Subcutaneous abdominal adipose tissue (tissue), 5 donors: ENCODE results near the gene CDH3.

Experiments
- H3K27ac ChIP-seq: one replicate; pipeline ENCODE4 v1.7.0; 2013; ENCODE audit warnings: low read depth, mild to moderate bottlenecking, inconsistent platforms, low read length, moderate library complexity
- H3K27me3 ChIP-seq, 5 donors: one replicate each; pipeline ENCODE4 v1.7.0; 2013; ENCODE audit warnings: low read length in 5 of 5, inconsistent platforms in 1 of 5; ENCODE audit not compliant: control insufficient read depth in 5 of 5, insufficient read depth in 4 of 5
- H3K36me3 ChIP-seq, 5 donors: one replicate each; pipeline ENCODE4 v1.7.0; 2013; ENCODE audit warnings: low read length in 5 of 5; ENCODE audit not compliant: control insufficient read depth in 5 of 5, insufficient read depth in 5 of 5
- H3K4me1 ChIP-seq, 5 donors: one replicate each; pipeline ENCODE4 v1.7.0; 2013; ENCODE audit warnings: low read length in 5 of 5, mild to moderate bottlenecking in 3 of 5, moderate library complexity in 1 of 5; ENCODE audit not compliant: control insufficient read depth in 5 of 5, insufficient read depth in 5 of 5
- H3K4me3 ChIP-seq, 5 donors: one replicate each; pipeline ENCODE4 v1.7.0; 2013; ENCODE audit warnings: low read length in 5 of 5, low read depth in 1 of 5
- H3K9ac ChIP-seq, 5 donors: one replicate each; pipeline ENCODE4 v1.7.0; 2013; ENCODE audit warnings: low read length in 5 of 5, mild to moderate bottlenecking in 4 of 5, moderate library complexity in 3 of 5
- H3K9me3 ChIP-seq, 5 donors: one replicate each; pipeline ENCODE4 v1.7.0; 2013; ENCODE audit warnings: low read length in 5 of 5; ENCODE audit not compliant: control insufficient read depth in 5 of 5
- donor health status: healthy.
- donor health status: healthy.
- donor health status: healthy.
- donor health status: healthy.
- donor health status: healthy.

Gene CDH3

DNA sequence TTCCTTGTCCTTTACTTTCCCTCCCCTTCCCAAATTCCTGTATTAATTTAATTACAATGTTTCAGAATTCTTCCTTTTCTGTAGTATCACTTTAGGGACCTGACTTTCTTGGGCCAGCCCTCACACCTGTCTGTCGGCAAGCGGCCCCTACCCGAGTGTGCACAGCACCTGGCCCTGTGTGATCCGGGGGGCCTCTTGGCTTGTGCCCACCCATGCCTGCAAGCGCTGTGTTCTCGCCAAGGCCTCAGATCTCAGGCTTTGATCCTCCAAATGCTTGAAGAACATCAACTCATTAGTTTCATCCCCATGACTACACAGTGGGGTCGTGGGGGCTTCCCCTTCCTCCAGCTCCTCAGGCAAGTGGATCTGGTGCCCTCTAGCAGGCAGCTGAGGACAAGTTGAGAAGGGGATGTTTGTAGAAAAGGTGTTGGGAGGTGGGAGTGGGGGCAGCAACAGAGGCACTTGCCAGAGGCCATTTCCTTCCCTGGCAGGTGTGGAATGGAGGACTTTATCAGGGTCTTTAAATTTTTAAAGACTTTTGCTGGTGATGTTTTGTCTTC, 15.7 kb upstream of the CDH3 start:
- Histone ChIP-seq H3K4me1 (no peaks in the 10 kb centered on the region), H3K27me3 (peaks cover 0 to 2% (median 0%) of the 10 kb centered on the region in 5 donors), H3K27ac (no peak overlapping the region), H3K4me3 (no peak overlapping the region), H3K36me3 (no peaks in the 10 kb centered on the region), H3K9me3 (no peaks in the 10 kb centered on the region), H3K9ac (no peak overlapping the region)

DNA sequence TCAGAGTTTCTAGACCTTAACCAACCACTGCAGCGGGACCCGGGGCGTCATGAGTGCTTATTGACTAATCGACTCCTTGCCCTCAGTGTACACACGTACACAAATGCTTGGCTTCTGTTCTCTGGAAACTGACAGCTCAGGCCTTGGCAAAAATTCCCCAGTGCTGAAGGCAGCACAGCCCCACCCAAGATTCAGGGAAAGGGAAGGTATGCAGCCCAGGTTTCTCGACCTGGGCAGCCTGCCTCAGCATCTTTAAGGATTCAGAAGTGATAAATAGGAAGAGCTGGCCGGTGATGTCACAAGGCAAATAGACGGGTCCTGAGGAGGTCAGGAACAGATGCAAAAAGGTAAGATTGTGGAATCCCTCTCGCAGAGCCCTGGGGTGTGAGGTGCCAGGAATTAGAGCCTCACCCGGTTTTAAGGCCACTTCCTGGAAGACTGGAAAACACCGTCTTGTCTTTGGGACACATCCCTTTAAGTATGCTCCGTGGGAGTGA, 9.0 kb upstream of the CDH3 start:
- H3K36me3 ChIP-seq, result no peaks in the 10 kb centered on the region
- H3K27ac ChIP-seq, result no peak overlapping the region
- H3K4me1 ChIP-seq, result no peaks in the 10 kb centered on the region
- H3K9ac ChIP-seq, result no peak overlapping the region
- no peak overlapping the region for H3K4me3 ChIP-seq
- peaks cover 0 to 4% (median 3%) of the 10 kb centered on the region in 5 donors for H3K9me3 ChIP-seq
- peaks cover 0 to 4% (median 2%) of the 10 kb centered on the region in 5 donors for H3K27me3 ChIP-seq

GRCh38 chr16:68636818-68637217, 8.3 kb upstream of the CDH3 start:
- Histone ChIP-seq H3K27me3 (peaks cover 0 to 7% (median 2%) of the 10 kb centered on the region in 5 donors), H3K27ac (no peak overlapping the region), H3K4me1 (no peaks in the 10 kb centered on the region), H3K4me3 (no peak overlapping the region), H3K9me3 (peaks cover 0 to 4% (median 3%) of the 10 kb centered on the region in 5 donors), H3K9ac (no peak overlapping the region), H3K36me3 (no peaks in the 10 kb centered on the region)

GRCh38 chr16:68640972-68641371, 4.1 kb upstream of the CDH3 start:
- H3K9me3 ChIP-seq, result peaks cover 0 to 4% (median 3%) of the 10 kb centered on the region in 5 donors
- no peaks in the 10 kb centered on the region for H3K36me3 ChIP-seq
- H3K27me3 ChIP-seq, result peaks cover 25 to 40% (median 32%) of the 10 kb centered on the region in 5 donors
- H3K9ac ChIP-seq, result no peak overlapping the region
- H3K4me1 ChIP-seq, result peaks cover 0 to 25% (median 14%) of the 10 kb centered on the region in 5 donors
- H3K27ac ChIP-seq, result no peak overlapping the region
- H3K4me3 ChIP-seq, result no peak overlapping the region

GRCh38 chr16:68642047-68642435, 3.1 kb upstream of the CDH3 start:
- Histone ChIP-seq H3K9ac (no peak overlapping the region), H3K27me3 (peaks cover 26 to 51% (median 41%) of the 10 kb centered on the region in 5 donors), H3K9me3 (peaks cover 0 to 4% (median 3%) of the 10 kb centered on the region in 5 donors), H3K27ac (no peak overlapping the region), H3K36me3 (no peaks in the 10 kb centered on the region), H3K4me1 (peaks cover 0 to 28% (median 16%) of the 10 kb centered on the region in 5 donors), H3K4me3 (no peak overlapping the region)

GRCh38 chr16:68642436-68643101, 2.5 kb upstream of the CDH3 start:
- peaks cover 31 to 56% (median 46%) of the 10 kb centered on the region in 5 donors for H3K27me3 ChIP-seq
- H3K9ac ChIP-seq, result no peak overlapping the region
- no peak overlapping the region for H3K27ac ChIP-seq
- H3K4me1 ChIP-seq, result peaks cover 0 to 28% (median 16%) of the 10 kb centered on the region in 5 donors
- H3K36me3 ChIP-seq, result no peaks in the 10 kb centered on the region
- H3K9me3 ChIP-seq, result peaks cover 0 to 4% (median 3%) of the 10 kb centered on the region in 5 donors
- peak overlapping the region in 2 of 5 donors; percentile 22 to 42 for H3K4me3 ChIP-seq

- no peak overlapping the region for H3K9ac ChIP-seq
- H3K4me3 ChIP-seq, result no peak overlapping the region
- H3K9me3 ChIP-seq, result peaks cover 0 to 4% (median 3%) of the 10 kb centered on the region in 5 donors
- no peaks in the 10 kb centered on the region for H3K36me3 ChIP-seq
- H3K4me1 ChIP-seq, result peaks cover 0 to 28% (median 16%) of the 10 kb centered on the region in 5 donors
- no peak overlapping the region for H3K27ac ChIP-seq
- H3K27me3 ChIP-seq, result peaks cover 34 to 62% (median 53%) of the 10 kb centered on the region in 5 donors
Measured at GRCh38 chr16:68643227-68643626, 1.9 kb upstream of the CDH3 start.

GRCh38 chr16:68643847-68644246, 1.3 kb upstream of the CDH3 start:
- Histone ChIP-seq H3K27me3 (peaks cover 39 to 67% (median 53%) of the 10 kb centered on the region in 5 donors), H3K4me3 (no peak overlapping the region), H3K27ac (no peak overlapping the region), H3K36me3 (no peaks in the 10 kb centered on the region), H3K9me3 (no peaks in the 10 kb centered on the region), H3K4me1 (peaks cover 0 to 28% (median 16%) of the 10 kb centered on the region in 5 donors), H3K9ac (no peak overlapping the region)

DNA sequence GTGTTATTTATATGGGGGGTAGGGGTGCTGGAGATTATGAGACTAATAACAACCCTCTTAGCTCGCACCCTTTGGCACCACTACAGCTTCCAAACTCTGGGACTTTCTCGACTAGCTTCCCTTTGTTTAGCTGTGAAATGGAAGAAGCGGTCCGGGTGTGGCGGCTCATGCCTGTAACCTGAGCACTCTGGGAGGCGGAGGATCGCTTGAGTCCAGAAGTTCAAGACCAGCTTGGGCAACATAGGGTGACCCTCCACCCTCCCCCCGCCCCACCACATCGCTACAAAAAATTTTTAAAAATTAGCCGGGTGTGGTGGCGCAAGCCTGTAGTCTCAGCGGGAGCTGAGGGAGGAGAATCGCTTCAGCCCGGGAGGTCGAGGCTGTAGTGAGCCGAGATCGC, 814 bp upstream of the CDH3 start:
- Histone ChIP-seq H3K36me3 (no peaks in the 10 kb centered on the region), H3K4me3 (no peak overlapping the region)

More for the DNA sequence above, 814 bp upstream of the CDH3 start:
- Histone ChIP-seq H3K9ac (no peak overlapping the region), H3K27ac (no peak overlapping the region), H3K4me1 (peaks cover 0 to 28% (median 16%) of the 10 kb centered on the region in 5 donors), H3K9me3 (no peaks in the 10 kb centered on the region), H3K27me3 (peaks cover 42 to 70% (median 58%) of the 10 kb centered on the region in 5 donors)
